Breast epithelium (tissue), 4 donors: ENCODE data around the gene GOLGA6D. TPM values are rescaled to one million over a fixed set of nuclear protein-coding genes. Genes with fewer than 3 reads are reported as not detected.
"Not testable (repeated sequence)": the region's sequence is repeated elsewhere in the genome, so short reads cannot be mapped to it uniquely, and the experiment has no call there.

ENCODE experiments used
- DNase-seq, 2 donors: peaks; one replicate each; pipeline ENCODE4 v3.0.0-alpha.2; 2019; ENCODE audit warnings: low spot score in 2 of 2
- H3K27ac ChIP-seq, 2 donors: fragments of 200-600 bp; sonication (generic) in 1 of 2; one replicate each; pipeline ENCODE4 v1.5.1; 2016 to 2019; ENCODE audit warnings: mild to moderate bottlenecking in 1 of 2
- H3K27me3 ChIP-seq, 2 donors: fragments of 200-600 bp; sonication (generic) in 1 of 2; one replicate each; pipeline versions ENCODE4 v1.5.1 to v1.6.0; 2017 to 2019; ENCODE audit warnings: control low read depth in 1 of 2, mild to moderate bottlenecking in 1 of 2
- H3K36me3 ChIP-seq: fragments of 200-600 bp; one replicate; pipeline ENCODE4 v1.5.1; 2019
- H3K4me1 ChIP-seq, 2 donors: fragments of 200-600 bp; sonication (generic); one replicate each; pipeline ENCODE4 v1.5.1; 2016 to 2019; ENCODE audit warnings: control low read depth in 1 of 2
- H3K4me3 ChIP-seq, 3 donors: fragments of 200-600 bp; sonication (generic); 1 replicate in 2 of 3; 2 replicates in 1 of 3; pipeline ENCODE4 v1.5.1; 2016 to 2019; ENCODE audit warnings: mild to moderate bottlenecking in 3 of 3, moderate library complexity in 2 of 3
- H3K9me3 ChIP-seq, 2 donors: fragments of 200-600 bp; sonication (generic) in 1 of 2; one replicate each; pipeline ENCODE4 v1.5.1; 2016 to 2019; ENCODE audit warnings: control low read depth in 1 of 2
- POLR2A ChIP-seq: fragments of 450-650 bp; IDR thresholded peaks from one replicate; pipeline ENCODE4 v1.6.1; 2016; ENCODE audit warnings: antibody characterized with exemption, mild to moderate bottlenecking, moderate library complexity
- POLR2AphosphoS5 ChIP-seq, 3 donors: sonication (generic); formaldehyde crosslinking; IDR thresholded peaks; one replicate each; pipeline ENCODE4 v1.6.1; 2017; ENCODE audit warnings: antibody characterized with exemption in 3 of 3
- intact Hi-C: fragments of 100-400 bp; cut with DNase I; formaldehyde crosslinking; loops from one replicate; pipeline ENCODE4 v1.15.1; 2023; ENCODE audit warnings: low total_unique reads
- total RNA-seq, 3 donors: library from RNA; depleted of rRNA; stranded (reverse); fragments of >200 nt; gene quantifications; one replicate each; pipeline ENCODE4 v1.1.0, GENCODE V29; 2016
- TF ChIP-seq, protein P1 (sequence below), 3 donors: fragments of 450-650 bp; IDR thresholded peaks; one replicate each; pipeline ENCODE4 v1.5.1; 2016 to 2017; ENCODE audit warnings: antibody characterized with exemption in 3 of 3, mild to moderate bottlenecking in 3 of 3, moderate library complexity in 3 of 3

The GOLGA6D gene
- total RNA-seq, 3 donors from 2014 or later, result 0.16 TPM; not detected in 2

DNA sequence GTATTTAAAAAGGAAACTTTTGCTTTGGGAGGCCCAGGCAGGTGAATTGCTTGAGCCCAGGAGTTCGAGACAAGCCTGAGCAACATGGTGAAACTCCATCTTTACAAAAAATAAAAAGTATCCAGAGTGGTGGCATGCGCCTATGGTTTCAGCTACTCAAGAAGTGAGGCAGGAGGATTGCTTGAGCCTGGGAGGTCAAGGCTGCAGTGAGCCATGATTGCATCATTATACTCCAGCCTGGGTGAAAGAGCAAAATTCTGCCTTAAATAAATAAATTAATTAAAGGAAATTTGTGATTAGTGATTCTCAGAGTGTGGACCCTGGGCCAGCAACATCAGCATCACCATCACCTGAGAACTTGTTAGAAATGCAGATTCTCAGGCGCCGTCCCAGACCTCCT is 43.3 kb downstream of the GOLGA6D start:
- Histone ChIP-seq H3K27me3 (no peaks in the 10 kb centered on the region), H3K4me3 (no peak overlapping the region), H3K4me1 (no peaks in the 10 kb centered on the region), H3K27ac (no peak overlapping the region), H3K36me3 (no peaks in the 10 kb centered on the region), H3K9me3 (no peaks in the 10 kb centered on the region)
- TF ChIP-seq POLR2A (no peak), POLR2AphosphoS5 (IDR thresholded peaks at IDR 0.05) (no peak)
- TF ChIP-seq, protein P1, sequence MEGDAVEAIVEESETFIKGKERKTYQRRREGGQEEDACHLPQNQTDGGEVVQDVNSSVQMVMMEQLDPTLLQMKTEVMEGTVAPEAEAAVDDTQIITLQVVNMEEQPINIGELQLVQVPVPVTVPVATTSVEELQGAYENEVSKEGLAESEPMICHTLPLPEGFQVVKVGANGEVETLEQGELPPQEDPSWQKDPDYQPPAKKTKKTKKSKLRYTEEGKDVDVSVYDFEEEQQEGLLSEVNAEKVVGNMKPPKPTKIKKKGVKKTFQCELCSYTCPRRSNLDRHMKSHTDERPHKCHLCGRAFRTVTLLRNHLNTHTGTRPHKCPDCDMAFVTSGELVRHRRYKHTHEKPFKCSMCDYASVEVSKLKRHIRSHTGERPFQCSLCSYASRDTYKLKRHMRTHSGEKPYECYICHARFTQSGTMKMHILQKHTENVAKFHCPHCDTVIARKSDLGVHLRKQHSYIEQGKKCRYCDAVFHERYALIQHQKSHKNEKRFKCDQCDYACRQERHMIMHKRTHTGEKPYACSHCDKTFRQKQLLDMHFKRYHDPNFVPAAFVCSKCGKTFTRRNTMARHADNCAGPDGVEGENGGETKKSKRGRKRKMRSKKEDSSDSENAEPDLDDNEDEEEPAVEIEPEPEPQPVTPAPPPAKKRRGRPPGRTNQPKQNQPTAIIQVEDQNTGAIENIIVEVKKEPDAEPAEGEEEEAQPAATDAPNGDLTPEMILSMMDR (IDR thresholded peaks at IDR 0.05), result no peak
- no peak for DNase-seq
- intact Hi-C loops, result no loop called here

DNA sequence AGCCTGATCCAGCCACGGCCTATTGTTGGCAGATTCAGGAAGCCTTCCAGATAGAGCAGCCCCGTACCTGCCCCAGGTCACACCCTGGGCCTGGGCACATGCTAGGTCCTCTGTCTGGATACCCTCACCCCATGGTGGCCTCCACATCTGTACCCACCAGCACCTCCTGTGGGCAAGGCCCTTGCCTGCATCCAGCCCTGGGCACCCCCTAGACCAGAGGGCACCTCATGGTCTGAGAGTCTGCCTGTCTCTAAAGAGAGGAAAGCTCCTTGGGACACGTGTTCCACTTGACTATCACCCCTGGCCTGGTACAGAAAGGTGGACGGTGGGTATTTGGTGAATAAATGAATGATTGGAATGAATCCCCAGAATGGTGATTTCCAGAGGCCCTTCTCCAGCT is 44.4 kb downstream of the GOLGA6D start:
- Histone ChIP-seq H3K9me3 (no peaks in the 10 kb centered on the region), H3K27ac (no peak overlapping the region), H3K36me3 (no peaks in the 10 kb centered on the region), H3K27me3 (no peaks in the 10 kb centered on the region), H3K4me1 (no peaks in the 10 kb centered on the region), H3K4me3 (no peak overlapping the region)
- DNase-seq, result no peak
- intact Hi-C loops, result no loop called here
- TF ChIP-seq, protein P1 (IDR thresholded peaks at IDR 0.05), result no peak
- TF ChIP-seq POLR2AphosphoS5 (IDR thresholded peaks at IDR 0.05) (no peak), POLR2A (no peak)

DNA sequence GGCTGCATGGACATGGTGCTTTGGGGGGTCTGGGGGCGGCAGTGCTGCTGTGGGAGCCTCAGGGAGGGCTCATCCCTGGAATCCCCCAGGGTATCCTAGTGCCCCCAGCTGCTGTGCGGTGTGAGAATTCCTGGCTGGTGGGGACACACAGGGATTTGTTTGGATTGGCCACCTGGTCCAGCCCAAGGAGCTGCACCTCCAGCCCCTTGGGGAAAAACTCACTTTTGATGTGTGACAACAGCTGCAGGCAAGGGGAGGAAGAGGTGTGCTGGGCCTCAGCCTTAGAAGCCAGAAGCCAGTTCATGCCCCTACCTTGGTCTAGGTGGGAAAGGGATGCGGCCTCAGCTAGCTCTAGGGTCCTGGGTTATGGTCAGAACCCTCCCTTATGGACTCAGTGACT is 44.9 kb downstream of the GOLGA6D start:
- no peak overlapping the region for H3K4me3 ChIP-seq
- H3K36me3 ChIP-seq, result no peaks in the 10 kb centered on the region
- intact Hi-C loops, result no loop called here
- no peaks in the 10 kb centered on the region for H3K27me3 ChIP-seq
- H3K9me3 ChIP-seq, result no peaks in the 10 kb centered on the region
- DNase-seq, result no peak
- TF ChIP-seq, protein P1 (IDR thresholded peaks at IDR 0.05), result no peak
- TF ChIP-seq POLR2AphosphoS5 (IDR thresholded peaks at IDR 0.05) (no peak), POLR2A (no peak)
- H3K27ac ChIP-seq, result no peak overlapping the region
- no peaks in the 10 kb centered on the region for H3K4me1 ChIP-seq

DNA sequence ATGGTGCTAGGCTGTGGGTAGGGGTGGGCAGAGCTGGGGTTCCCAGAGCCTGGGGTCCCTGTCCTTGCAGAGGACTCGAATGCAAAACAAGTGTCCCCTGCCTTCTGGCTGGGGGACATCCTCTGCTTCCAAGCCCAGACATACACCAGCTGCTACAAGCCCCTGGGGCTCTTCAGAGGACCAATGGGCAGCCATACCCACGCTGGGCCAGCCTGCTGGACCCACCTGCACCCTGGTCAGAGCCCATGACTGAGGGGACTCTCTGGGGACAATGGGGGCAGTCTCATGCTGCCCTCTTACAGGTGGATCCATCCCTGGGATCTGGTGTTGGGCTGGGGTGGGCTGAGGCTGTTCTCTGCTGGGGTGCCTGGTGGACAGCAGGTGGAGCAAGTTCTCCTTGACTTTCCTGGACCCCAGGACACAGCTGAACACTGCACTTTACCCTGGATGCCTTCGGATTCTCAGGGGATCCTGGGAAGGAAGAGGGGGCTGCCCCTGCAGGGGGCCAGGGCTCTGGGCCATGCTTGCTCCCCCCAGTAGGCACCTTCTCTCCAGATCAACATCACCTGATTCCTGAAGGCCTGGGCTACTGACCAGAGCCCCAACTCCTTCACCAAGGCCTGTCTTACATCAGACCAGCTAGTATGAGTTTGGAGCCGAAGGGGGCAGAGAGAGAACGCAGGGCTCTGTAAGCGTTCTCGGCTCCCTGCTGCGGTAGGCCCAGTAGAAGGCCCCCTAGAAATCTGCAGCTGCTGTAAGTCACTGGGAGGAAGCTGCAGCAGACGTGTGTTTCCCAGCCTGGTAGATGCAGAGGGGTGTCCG is 46.1 kb downstream of the GOLGA6D start:
- no peaks in the 10 kb centered on the region for H3K27me3 ChIP-seq
- no peaks in the 10 kb centered on the region for H3K36me3 ChIP-seq
- TF ChIP-seq POLR2A (no peak), POLR2AphosphoS5 (IDR thresholded peaks at IDR 0.05) (no peak)
- TF ChIP-seq, protein P1 (IDR thresholded peaks at IDR 0.05), result no peak
- H3K4me3 ChIP-seq, result no peak overlapping the region
- no peak for DNase-seq
- no peaks in the 10 kb centered on the region for H3K4me1 ChIP-seq
- no peak overlapping the region for H3K27ac ChIP-seq
- intact Hi-C loops, result no loop called here
- no peaks in the 10 kb centered on the region for H3K9me3 ChIP-seq

DNA sequence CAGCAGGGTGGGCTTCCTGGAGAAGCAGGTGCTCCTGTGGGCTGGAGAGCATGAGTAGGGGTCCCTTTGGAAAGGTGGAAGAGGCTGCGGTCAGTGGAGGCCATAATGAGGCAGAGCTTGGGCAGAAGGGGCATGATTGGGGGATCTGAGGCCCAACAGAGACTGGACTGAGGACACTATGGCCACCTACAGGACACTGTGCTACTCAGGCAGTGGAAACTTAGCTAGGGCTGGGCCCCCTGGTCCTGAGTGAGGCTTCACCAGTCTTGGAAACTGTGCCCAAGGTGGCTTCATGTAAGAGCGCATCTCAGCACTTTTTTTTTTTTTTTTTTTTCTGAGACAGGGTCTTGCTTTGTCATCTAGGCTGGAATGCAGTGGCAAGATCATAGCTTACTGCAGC is 46.9 kb downstream of the GOLGA6D start:
- H3K36me3 ChIP-seq, result no peaks in the 10 kb centered on the region

GRCh38 chr15:75332093-75332492 is 49.5 kb downstream of the GOLGA6D start:
- H3K4me3 ChIP-seq, H3K36me3 ChIP-seq, intact Hi-C loops, H3K4me1 ChIP-seq, H3K27ac ChIP-seq, H3K27me3 ChIP-seq, DNase-seq, H3K9me3 ChIP-seq: not testable (repeated sequence)

More for the DNA sequence above, 46.9 kb downstream of the GOLGA6D start:
- Histone ChIP-seq H3K27ac (no peak overlapping the region), H3K4me3 (no peak overlapping the region), H3K9me3 (no peaks in the 10 kb centered on the region), H3K27me3 (no peaks in the 10 kb centered on the region), H3K4me1 (no peaks in the 10 kb centered on the region)
- intact Hi-C loops, result no loop called here
- TF ChIP-seq, protein P1 (IDR thresholded peaks at IDR 0.05), result no peak
- no peak for TF ChIP-seq POLR2AphosphoS5 (IDR thresholded peaks at IDR 0.05)
- TF ChIP-seq POLR2A, result no peak
- DNase-seq, result no peak

- not testable (repeated sequence) for DNase-seq
These were observed 51.2 kb downstream of the GOLGA6D start for GRCh38 chr15:75333654-75334419.

More at GRCh38 chr15:75333654-75334419, 51.2 kb downstream of the GOLGA6D start:
- H3K4me1 ChIP-seq, H3K27me3 ChIP-seq, H3K36me3 ChIP-seq, H3K9me3 ChIP-seq, H3K27ac ChIP-seq, H3K4me3 ChIP-seq, intact Hi-C loops: not testable (repeated sequence)
